Measurements from ENCODE around the gene GPS2. TPM values are rescaled to one million over a fixed set of nuclear protein-coding genes. Genes with fewer than 3 reads are reported as not detected.
A peak's percentile ranks its signal among the peaks of the same experiment; 100 is the strongest.
"Not testable (repeated sequence)": the region's sequence is repeated elsewhere in the genome, so short reads cannot be mapped to it uniquely, and the experiment has no call there.

Gene GPS2
- total RNA-seq, 1 donor from 2014 or later = 56.8 TPM

GRCh38 chr17:7340179-7340578 is 25.0 kb upstream of the GPS2 start:
- no peak for TF ChIP-seq CTCF (IDR thresholded peaks at IDR 0.05; ENCODE audit: unreplicated experiment)
- no peak for DNase-seq (ENCODE audit: low spot score)
- peaks cover 2% of the 10 kb centered on the region for H3K27me3 Mint-ChIP-seq (ENCODE audit: unreplicated experiment)
- H3K27ac Mint-ChIP-seq (ENCODE audit: unreplicated experiment) = no peak overlapping the region
- no peaks in the 10 kb centered on the region for H3K36me3 Mint-ChIP-seq (ENCODE audit: low read depth, unreplicated experiment)
- peaks cover 15% of the 10 kb centered on the region for H3K4me1 Mint-ChIP-seq (ENCODE audit: unreplicated experiment)
- H3K9me3 Mint-ChIP-seq (ENCODE audit: unreplicated experiment) = no peaks in the 10 kb centered on the region
- no peak overlapping the region for H3K4me3 Mint-ChIP-seq (ENCODE audit: unreplicated experiment)

GRCh38 chr17:7337600-7337999 is 22.4 kb upstream of the GPS2 start:
- H3K9me3 Mint-ChIP-seq (ENCODE audit: unreplicated experiment); H3K4me3 Mint-ChIP-seq (ENCODE audit: unreplicated experiment): not testable (repeated sequence)
- H3K27ac Mint-ChIP-seq (ENCODE audit: unreplicated experiment) = peak overlapping the region; percentile 15

GRCh38 chr17:7336240-7337175 is 21.3 kb upstream of the GPS2 start, which contains the start of gene ACAP1:
TSS of gene ACAP1 (plus strand) at chr17:7336529. CDS start at chr17:7336735, 206 bp downstream.
- peaks cover 2% of the 10 kb centered on the region for H3K27me3 Mint-ChIP-seq (ENCODE audit: unreplicated experiment)
- no peak within 1 kb of the TSS for H3K4me3 Mint-ChIP-seq (ENCODE audit: unreplicated experiment)
- no peaks in the 10 kb centered on the region for H3K9me3 Mint-ChIP-seq (ENCODE audit: unreplicated experiment)
- no peak for TF ChIP-seq CTCF (IDR thresholded peaks at IDR 0.05; ENCODE audit: unreplicated experiment)
- peaks cover 15% of the 10 kb centered on the region for H3K4me1 Mint-ChIP-seq (ENCODE audit: unreplicated experiment)
- DNase-seq (ENCODE audit: low spot score) = peak; percentile 13
- H3K27ac Mint-ChIP-seq (ENCODE audit: unreplicated experiment) = peak within 1 kb of the TSS; percentile 57
- no peaks in the 10 kb centered on the region for H3K36me3 Mint-ChIP-seq (ENCODE audit: low read depth, unreplicated experiment)

More at GRCh38 chr17:7337600-7337999, 22.4 kb upstream of the GPS2 start:
- DNase-seq (ENCODE audit: low spot score); H3K36me3 Mint-ChIP-seq (ENCODE audit: low read depth, unreplicated experiment); H3K27me3 Mint-ChIP-seq (ENCODE audit: unreplicated experiment): not testable (repeated sequence)
- H3K4me1 Mint-ChIP-seq (ENCODE audit: unreplicated experiment) = peaks cover 15% of the 10 kb centered on the region

GRCh38 chr17:7335765-7336164 is 20.6 kb upstream of the GPS2 start:
- not testable (repeated sequence) for H3K36me3 Mint-ChIP-seq (ENCODE audit: low read depth, unreplicated experiment); DNase-seq (ENCODE audit: low spot score); H3K4me3 Mint-ChIP-seq (ENCODE audit: unreplicated experiment); H3K27me3 Mint-ChIP-seq (ENCODE audit: unreplicated experiment); H3K9me3 Mint-ChIP-seq (ENCODE audit: unreplicated experiment)
- H3K4me1 Mint-ChIP-seq (ENCODE audit: unreplicated experiment) = peaks cover 15% of the 10 kb centered on the region
- peak overlapping the region; percentile 57 for H3K27ac Mint-ChIP-seq (ENCODE audit: unreplicated experiment)

GRCh38 chr17:7334938-7335538 is 19.9 kb upstream of the GPS2 start:
- Mint-ChIP-seq H3K36me3 (ENCODE audit: low read depth, unreplicated experiment) (no peaks in the 10 kb centered on the region), H3K4me3 (ENCODE audit: unreplicated experiment) (no peak overlapping the region), H3K27me3 (ENCODE audit: unreplicated experiment) (peaks cover 3% of the 10 kb centered on the region), H3K9me3 (ENCODE audit: unreplicated experiment) (no peaks in the 10 kb centered on the region), H3K4me1 (ENCODE audit: unreplicated experiment) (peaks cover 16% of the 10 kb centered on the region), H3K27ac (ENCODE audit: unreplicated experiment) (peak overlapping the region; percentile 57)
- DNase-seq (ENCODE audit: low spot score) = no peak
- TF ChIP-seq CTCF (IDR thresholded peaks at IDR 0.05; ENCODE audit: unreplicated experiment) = no peak

GRCh38 chr17:7332600-7333069 is 17.5 kb upstream of the GPS2 start:
- DNase-seq (ENCODE audit: low spot score); H3K9me3 Mint-ChIP-seq (ENCODE audit: unreplicated experiment); H3K27me3 Mint-ChIP-seq (ENCODE audit: unreplicated experiment); H3K4me3 Mint-ChIP-seq (ENCODE audit: unreplicated experiment); H3K27ac Mint-ChIP-seq (ENCODE audit: unreplicated experiment): not testable (repeated sequence)
- peaks cover 13% of the 10 kb centered on the region for H3K36me3 Mint-ChIP-seq (ENCODE audit: low read depth, unreplicated experiment)
- peaks cover 32% of the 10 kb centered on the region for H3K4me1 Mint-ChIP-seq (ENCODE audit: unreplicated experiment)

Measured in endothelial cell (in vitro differentiated cells).